SK-N-SH (cell line): ENCODE results near the gene LRMDA. TPM values are rescaled to one million over a fixed set of nuclear protein-coding genes. Genes with fewer than 3 reads are reported as not detected.

ENCODE experiments used
- CTCF ChIA-PET: fragments of 300-600, 350-600 bp; formaldehyde crosslinking; extraction: SDS; loops from one replicate; lab custom pipeline; 2021; lab: Yijun Ruan, JAX
- POLR2A ChIA-PET: fragments of 350-600 bp; sonication (Branson Sonifier 250); formaldehyde crosslinking; extraction: SDS; loops from one replicate; lab custom pipeline; 2020; ENCODE audit warnings: antibody characterized with exemption, inconsistent platforms; lab: Yijun Ruan, JAX
- DNase-seq: peaks from one replicate; pipeline ENCODE4 v3.0.0; 2012
- H2AFZ ChIP-seq: fragments of 200-600 bp; sonication (generic); 2 replicates; pipeline ENCODE4 v1.8.1; 2016; ENCODE audit warnings: antibody characterized with exemption, mild to moderate bottlenecking, low read depth
- H3F3A ChIP-seq: fragments of 200-600 bp; sonication (generic); replicated peaks from 2 replicates; pipeline ENCODE3; 2016; ENCODE audit warnings: antibody characterized with exemption, mild to moderate bottlenecking; ENCODE audit not compliant: insufficient read depth
- H3K27ac ChIP-seq, 2 experiments: fragments of 200-500 bp in 1 of 2; fragments of 200-600 bp in 1 of 2; sonication (Bioruptor generic) in 1 of 2; sonication (generic), shearing (Covaris generic) in 1 of 2; 2 replicates each; pipeline versions ENCODE4 v1.5.1 to v1.6.1; 2014 to 2016; ENCODE audit warnings: low read depth in 2 of 2, inconsistent platforms in 1 of 2, low read length in 1 of 2, mild to moderate bottlenecking in 1 of 2, mixed read lengths in 1 of 2
- H3K27me3 ChIP-seq: fragments of 200-600 bp; sonication (generic), shearing (Covaris generic); 2 replicates; pipeline ENCODE4 v1.6.1; 2016; ENCODE audit warnings: mixed run types; ENCODE audit not compliant: insufficient read depth
- H3K36me3 ChIP-seq, 2 experiments: fragments of 200-500 bp in 1 of 2; fragments of 200-600 bp in 1 of 2; sonication (Bioruptor generic) in 1 of 2; sonication (generic) in 1 of 2; replicated peaks in 1 of 2; 2 replicates each; pipeline versions ENCODE3 to v1.5.1; 2014 to 2016; ENCODE audit warnings: low read length in 1 of 2, mild to moderate bottlenecking in 1 of 2; ENCODE audit not compliant: insufficient read depth in 2 of 2, control insufficient read depth in 1 of 2
- H3K4me1 ChIP-seq, 2 experiments: fragments of 200-500 bp in 1 of 2; fragments of 200-600 bp in 1 of 2; sonication (Bioruptor generic) in 1 of 2; sonication (generic), shearing (Covaris generic) in 1 of 2; 2 replicates each; pipeline versions ENCODE4 v1.5.1 to v1.6.1; 2014 to 2016; ENCODE audit warnings: low read depth in 1 of 2, low read length in 1 of 2, mixed run types in 1 of 2; ENCODE audit not compliant: insufficient read depth in 2 of 2, control insufficient read depth in 1 of 2
- H3K4me2 ChIP-seq: fragments of 200-600 bp; sonication (generic), shearing (Covaris generic); 2 replicates; pipeline ENCODE4 v1.6.1; 2017; ENCODE audit warnings: mixed run types
- H3K4me3 ChIP-seq, 2 experiments: fragments of 200-500 bp in 1 of 2; fragments of 200-600 bp in 1 of 2; sonication (Bioruptor generic) in 1 of 2; sonication (generic), shearing (Covaris generic) in 1 of 2; 2 replicates each; pipeline versions ENCODE4 v1.5.1 to v1.8.1; 2014 to 2016; ENCODE audit warnings: low read depth in 2 of 2, inconsistent platforms in 1 of 2, low read length in 1 of 2, mild to moderate bottlenecking in 1 of 2, mixed read lengths in 1 of 2, moderate library complexity in 1 of 2
- H3K79me2 ChIP-seq: fragments of 200-600 bp; sonication (generic); 2 replicates; pipeline ENCODE4 v1.8.1; 2017; ENCODE audit warnings: mild to moderate bottlenecking; ENCODE audit not compliant: insufficient read depth
- H3K9ac ChIP-seq: fragments of 200-600 bp; sonication (generic); 2 replicates; pipeline ENCODE4 v1.6.1; 2017; ENCODE audit warnings: mixed run types
- H3K9me2 ChIP-seq: fragments of 200-600 bp; sonication (generic); 2 replicates; pipeline ENCODE4 v1.6.1; 2017; ENCODE audit warnings: mixed run types
- H3K9me3 ChIP-seq: fragments of 200-600 bp; sonication (generic); 2 replicates; pipeline ENCODE4 v1.6.1; 2017; ENCODE audit warnings: mixed run types, mild to moderate bottlenecking, moderate library complexity
- H4K20me1 ChIP-seq: fragments of 200-600 bp; sonication (generic); 2 replicates; pipeline ENCODE4 v1.6.1; 2017; ENCODE audit warnings: mild to moderate bottlenecking, mixed run types; ENCODE audit not compliant: insufficient read depth
- CHD2 ChIP-seq: fragments of 150-350 bp; IDR thresholded peaks from 2 replicates; pipeline ENCODE4 v1.6.1; 2018; ENCODE audit warnings: low read length; ENCODE audit not compliant: partially characterized antibody
- CTCF ChIP-seq: fragments of 200-600 bp; sonication (generic); IDR thresholded peaks from 2 replicates; pipeline ENCODE4 v1.6.1; 2017; ENCODE audit warnings: antibody characterized with exemption, mild to moderate bottlenecking, moderate library complexity
- ELF1 ChIP-seq: IDR thresholded peaks from 2 replicates; pipeline ENCODE4 v1.4.0; 2012
- GATA2 ChIP-seq: sonication (generic); formaldehyde crosslinking; IDR thresholded peaks from 2 replicates; pipeline ENCODE4 v1.5.0; 2020; ENCODE audit warnings: mild to moderate bottlenecking, missing genetic modification reagents
- MXI1 ChIP-seq: IDR thresholded peaks from 2 replicates; pipeline ENCODE4 v1.6.1; 2012; ENCODE audit warnings: mild to moderate bottlenecking, low read depth, low read length, improper control_type of control experiment
- NFIC ChIP-seq: IDR thresholded peaks from 2 replicates; pipeline ENCODE4 v1.4.0; 2012; ENCODE audit warnings: borderline replicate concordance
- NRF1 ChIP-seq: IDR thresholded peaks from 2 replicates; pipeline ENCODE4 v1.6.1; 2012; ENCODE audit warnings: low read depth, mild to moderate bottlenecking, low read length
- PBX3 ChIP-seq: IDR thresholded peaks from 2 replicates; pipeline ENCODE4; 2012
- REST ChIP-seq: IDR thresholded peaks from 2 replicates; pipeline ENCODE4 v1.6.1; 2012; ENCODE audit warnings: mild to moderate bottlenecking, low read depth, low read length, moderate library complexity
- TCF12 ChIP-seq: IDR thresholded peaks from 2 replicates; pipeline ENCODE4 v1.4.0; 2012
- TEAD4 ChIP-seq: IDR thresholded peaks from 2 replicates; pipeline ENCODE4 v1.4.0; 2012; ENCODE audit warnings: mild to moderate bottlenecking, borderline replicate concordance; ENCODE audit not compliant: insufficient read depth
- ZBTB33 ChIP-seq: IDR thresholded peaks from 2 replicates; pipeline ENCODE4 v1.4.0; 2012; ENCODE audit warnings: low read depth, borderline replicate concordance
- WGBS: methylation state at CpG from one replicate; pipeline ENCODE4 v1.1.6; 2017; ENCODE audit warnings: low lambda C conversion rate; 5-methylcytosine and 5-hydroxymethylcytosine counted together
- polyA plus RNA-seq, 3 experiments: library from polyadenylated mRNA; depleted of rRNA; stranded (reverse); fragments of >200 nt; gene quantifications; 2 replicates each; pipeline ENCODE4 v1.2.3, GENCODE V29; 2012

The LRMDA gene
- polyA plus RNA-seq, 1 of the 3 experiments (the other 2 are of a cell fraction) = 0.95 TPM

GRCh38 chr10:75600833-75601232 is 169.4 kb downstream of the LRMDA start:
- Histone ChIP-seq H3K79me2 (no peaks in the 10 kb centered on the region), H3F3A (no peaks in the 10 kb centered on the region), H3K36me3 (no peaks in the 10 kb centered on the region), H3K27me3 (0 out of 2 replicates have a peak, but pooled peaks cover 4% of the 10 kb centered on the region), H3K9me3 (no peaks in the 10 kb centered on the region), H2AFZ (no peak overlapping the region), H3K4me2 (no peak overlapping the region), H3K27ac (no peak overlapping the region), H4K20me1 (no peaks in the 10 kb centered on the region), H3K4me1 (no peaks in the 10 kb centered on the region; a peak in 1 of 4 replicates), H3K9me2 (no peaks in the 10 kb centered on the region), H3K9ac (no peak overlapping the region), H3K4me3 (no peak overlapping the region)
- CTCF ChIA-PET = no interaction called here
- POLR2A ChIA-PET = no interaction called here
- no peak for DNase-seq
- no peak for TF ChIP-seq TCF12
- no peak for TF ChIP-seq PBX3
- TF ChIP-seq CHD2 = no peak
- TF ChIP-seq MXI1 = no peak
- no peak for TF ChIP-seq ZBTB33
- no peak for TF ChIP-seq REST
- TF ChIP-seq NFIC = no peak
- no peak for TF ChIP-seq TEAD4
- no peak for TF ChIP-seq CTCF
- TF ChIP-seq NRF1 = no peak
- TF ChIP-seq ELF1 = no peak
- no peak for TF ChIP-seq GATA2 (CRISPR knock-in tag)
- TF ChIP-seq, all 33 proteins: peak for 0
- WGBS = 72% methylated on average over 4 of the region's 4 CpGs
